ENCODE measurements around the gene AKAP6. TPM values are rescaled to one million over a fixed set of nuclear protein-coding genes. Genes with fewer than 3 reads are reported as not detected.

AKAP6 gene
- total and polyA plus RNA-seq, 2 experiments from 2014 or later = 0.38 to 0.42 TPM

DNA sequence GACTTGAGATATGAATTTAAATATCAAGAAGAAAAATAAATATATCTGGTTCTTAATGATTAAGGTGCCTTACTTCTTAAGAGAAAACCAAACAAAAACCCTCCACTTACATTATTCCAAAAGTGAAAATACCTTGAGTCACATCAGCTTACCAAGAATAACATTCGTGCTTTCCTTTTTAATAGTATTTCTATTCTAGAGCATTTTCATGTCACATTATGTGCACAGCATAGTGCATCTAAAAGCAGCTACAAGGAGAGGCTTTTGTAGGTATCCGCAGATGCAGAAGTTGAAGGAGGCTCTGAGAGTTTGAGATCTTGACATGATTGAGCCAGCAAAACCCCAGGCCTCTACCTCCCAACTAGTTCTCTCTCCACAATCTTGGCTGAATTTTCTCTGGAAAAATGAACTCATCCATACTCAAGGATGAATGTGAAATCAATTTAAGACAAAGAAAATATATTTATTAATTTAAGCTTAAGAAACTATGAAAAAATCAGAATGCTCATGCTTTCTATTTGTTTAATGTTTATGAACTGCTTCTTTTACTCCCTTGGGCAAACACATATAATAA lies 275.0 kb downstream of the AKAP6 start:
- ATAC-seq (no peak), DNase-seq (ENCODE audit: low spot score) (no peak)
- no peaks in the 10 kb centered on the region for H3K27me3 ChIP-seq (ENCODE audit: insufficient read depth)
- H3K27ac ChIP-seq (ENCODE audit: low read depth) = no peak overlapping the region
- peaks cover 3% of the 10 kb centered on the region; the same call in 1 of the 3 replicates for H3K4me1 Mint-ChIP-seq
- H3K79me2 ChIP-seq (replicated peaks; ENCODE audit: insufficient read depth) = no peaks in the 10 kb centered on the region
- TF ChIP-seq JUNB (IDR thresholded peaks at IDR 0.05; ENCODE audit: unreplicated experiment) (no peak), EZH2 (IDR thresholded peaks at IDR 0.05; ENCODE audit: low read depth, unreplicated experiment) (no peak), ZNF331 (CRISPR knock-in tag; IDR thresholded peaks at IDR 0.05; ENCODE audit: low read depth) (no peak), POLR2AphosphoS5 (IDR thresholded peaks at IDR 0.05; ENCODE audit: low read depth) (no peak), STAT1 (IDR thresholded peaks at IDR 0.05; ENCODE audit: unreplicated experiment) (no peak), NANOG (IDR thresholded peaks at IDR 0.05; ENCODE audit: borderline replicate concordance) (no peak), EZH2phosphoT487 (IDR thresholded peaks at IDR 0.05; ENCODE audit: unreplicated experiment) (no peak), ZNF114 (CRISPR knock-in tag; IDR thresholded peaks at IDR 0.05) (no peak)
- TF ChIP-seq, protein P1, sequence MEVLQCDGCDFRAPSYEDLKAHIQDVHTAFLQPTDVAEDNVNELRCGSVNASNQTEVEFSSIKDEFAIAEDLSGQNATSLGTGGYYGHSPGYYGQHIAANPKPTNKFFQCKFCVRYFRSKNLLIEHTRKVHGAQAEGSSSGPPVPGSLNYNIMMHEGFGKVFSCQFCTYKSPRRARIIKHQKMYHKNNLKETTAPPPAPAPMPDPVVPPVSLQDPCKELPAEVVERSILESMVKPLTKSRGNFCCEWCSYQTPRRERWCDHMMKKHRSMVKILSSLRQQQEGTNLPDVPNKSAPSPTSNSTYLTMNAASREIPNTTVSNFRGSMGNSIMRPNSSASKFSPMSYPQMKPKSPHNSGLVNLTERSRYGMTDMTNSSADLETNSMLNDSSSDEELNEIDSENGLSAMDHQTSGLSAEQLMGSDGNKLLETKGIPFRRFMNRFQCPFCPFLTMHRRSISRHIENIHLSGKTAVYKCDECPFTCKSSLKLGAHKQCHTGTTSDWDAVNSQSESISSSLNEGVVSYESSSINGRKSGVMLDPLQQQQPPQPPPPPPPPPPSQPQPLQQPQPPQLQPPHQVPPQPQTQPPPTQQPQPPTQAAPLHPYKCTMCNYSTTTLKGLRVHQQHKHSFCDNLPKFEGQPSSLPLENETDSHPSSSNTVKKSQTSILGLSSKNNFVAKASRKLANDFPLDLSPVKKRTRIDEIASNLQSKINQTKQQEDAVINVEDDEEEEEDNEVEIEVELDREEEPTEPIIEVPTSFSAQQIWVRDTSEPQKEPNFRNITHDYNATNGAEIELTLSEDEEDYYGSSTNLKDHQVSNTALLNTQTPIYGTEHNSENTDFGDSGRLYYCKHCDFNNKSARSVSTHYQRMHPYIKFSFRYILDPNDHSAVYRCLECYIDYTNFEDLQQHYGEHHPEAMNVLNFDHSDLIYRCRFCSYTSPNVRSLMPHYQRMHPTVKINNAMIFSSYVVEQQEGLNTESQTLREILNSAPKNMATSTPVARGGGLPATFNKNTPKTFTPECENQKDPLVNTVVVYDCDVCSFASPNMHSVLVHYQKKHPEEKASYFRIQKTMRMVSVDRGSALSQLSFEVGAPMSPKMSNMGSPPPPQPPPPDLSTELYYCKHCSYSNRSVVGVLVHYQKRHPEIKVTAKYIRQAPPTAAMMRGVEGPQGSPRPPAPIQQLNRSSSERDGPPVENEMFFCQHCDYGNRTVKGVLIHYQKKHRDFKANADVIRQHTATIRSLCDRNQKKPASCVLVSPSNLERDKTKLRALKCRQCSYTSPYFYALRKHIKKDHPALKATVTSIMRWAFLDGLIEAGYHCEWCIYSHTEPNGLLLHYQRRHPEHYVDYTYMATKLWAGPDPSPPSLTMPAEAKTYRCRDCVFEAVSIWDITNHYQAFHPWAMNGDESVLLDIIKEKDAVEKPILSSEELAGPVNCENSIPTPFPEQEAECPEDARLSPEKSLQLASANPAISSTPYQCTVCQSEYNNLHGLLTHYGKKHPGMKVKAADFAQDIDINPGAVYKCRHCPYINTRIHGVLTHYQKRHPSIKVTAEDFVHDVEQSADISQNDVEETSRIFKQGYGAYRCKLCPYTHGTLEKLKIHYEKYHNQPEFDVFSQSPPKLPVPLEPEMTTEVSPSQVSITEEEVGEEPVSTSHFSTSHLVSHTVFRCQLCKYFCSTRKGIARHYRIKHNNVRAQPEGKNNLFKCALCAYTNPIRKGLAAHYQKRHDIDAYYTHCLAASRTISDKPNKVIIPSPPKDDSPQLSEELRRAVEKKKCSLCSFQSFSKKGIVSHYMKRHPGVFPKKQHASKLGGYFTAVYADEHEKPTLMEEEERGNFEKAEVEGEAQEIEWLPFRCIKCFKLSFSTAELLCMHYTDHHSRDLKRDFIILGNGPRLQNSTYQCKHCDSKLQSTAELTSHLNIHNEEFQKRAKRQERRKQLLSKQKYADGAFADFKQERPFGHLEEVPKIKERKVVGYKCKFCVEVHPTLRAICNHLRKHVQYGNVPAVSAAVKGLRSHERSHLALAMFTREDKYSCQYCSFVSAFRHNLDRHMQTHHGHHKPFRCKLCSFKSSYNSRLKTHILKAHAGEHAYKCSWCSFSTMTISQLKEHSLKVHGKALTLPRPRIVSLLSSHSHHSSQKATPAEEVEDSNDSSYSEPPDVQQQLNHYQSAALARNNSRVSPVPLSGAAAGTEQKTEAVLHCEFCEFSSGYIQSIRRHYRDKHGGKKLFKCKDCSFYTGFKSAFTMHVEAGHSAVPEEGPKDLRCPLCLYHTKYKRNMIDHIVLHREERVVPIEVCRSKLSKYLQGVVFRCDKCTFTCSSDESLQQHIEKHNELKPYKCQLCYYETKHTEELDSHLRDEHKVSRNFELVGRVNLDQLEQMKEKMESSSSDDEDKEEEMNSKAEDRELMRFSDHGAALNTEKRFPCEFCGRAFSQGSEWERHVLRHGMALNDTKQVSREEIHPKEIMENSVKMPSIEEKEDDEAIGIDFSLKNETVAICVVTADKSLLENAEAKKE (CRISPR knock-in tag; IDR thresholded peaks at IDR 0.05) = no peak
- TF ChIP-seq, protein P2, sequence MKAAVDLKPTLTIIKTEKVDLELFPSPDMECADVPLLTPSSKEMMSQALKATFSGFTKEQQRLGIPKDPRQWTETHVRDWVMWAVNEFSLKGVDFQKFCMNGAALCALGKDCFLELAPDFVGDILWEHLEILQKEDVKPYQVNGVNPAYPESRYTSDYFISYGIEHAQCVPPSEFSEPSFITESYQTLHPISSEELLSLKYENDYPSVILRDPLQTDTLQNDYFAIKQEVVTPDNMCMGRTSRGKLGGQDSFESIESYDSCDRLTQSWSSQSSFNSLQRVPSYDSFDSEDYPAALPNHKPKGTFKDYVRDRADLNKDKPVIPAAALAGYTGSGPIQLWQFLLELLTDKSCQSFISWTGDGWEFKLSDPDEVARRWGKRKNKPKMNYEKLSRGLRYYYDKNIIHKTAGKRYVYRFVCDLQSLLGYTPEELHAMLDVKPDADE (IDR thresholded peaks at IDR 0.05) = no peak
- TF ChIP-seq, protein P3, sequence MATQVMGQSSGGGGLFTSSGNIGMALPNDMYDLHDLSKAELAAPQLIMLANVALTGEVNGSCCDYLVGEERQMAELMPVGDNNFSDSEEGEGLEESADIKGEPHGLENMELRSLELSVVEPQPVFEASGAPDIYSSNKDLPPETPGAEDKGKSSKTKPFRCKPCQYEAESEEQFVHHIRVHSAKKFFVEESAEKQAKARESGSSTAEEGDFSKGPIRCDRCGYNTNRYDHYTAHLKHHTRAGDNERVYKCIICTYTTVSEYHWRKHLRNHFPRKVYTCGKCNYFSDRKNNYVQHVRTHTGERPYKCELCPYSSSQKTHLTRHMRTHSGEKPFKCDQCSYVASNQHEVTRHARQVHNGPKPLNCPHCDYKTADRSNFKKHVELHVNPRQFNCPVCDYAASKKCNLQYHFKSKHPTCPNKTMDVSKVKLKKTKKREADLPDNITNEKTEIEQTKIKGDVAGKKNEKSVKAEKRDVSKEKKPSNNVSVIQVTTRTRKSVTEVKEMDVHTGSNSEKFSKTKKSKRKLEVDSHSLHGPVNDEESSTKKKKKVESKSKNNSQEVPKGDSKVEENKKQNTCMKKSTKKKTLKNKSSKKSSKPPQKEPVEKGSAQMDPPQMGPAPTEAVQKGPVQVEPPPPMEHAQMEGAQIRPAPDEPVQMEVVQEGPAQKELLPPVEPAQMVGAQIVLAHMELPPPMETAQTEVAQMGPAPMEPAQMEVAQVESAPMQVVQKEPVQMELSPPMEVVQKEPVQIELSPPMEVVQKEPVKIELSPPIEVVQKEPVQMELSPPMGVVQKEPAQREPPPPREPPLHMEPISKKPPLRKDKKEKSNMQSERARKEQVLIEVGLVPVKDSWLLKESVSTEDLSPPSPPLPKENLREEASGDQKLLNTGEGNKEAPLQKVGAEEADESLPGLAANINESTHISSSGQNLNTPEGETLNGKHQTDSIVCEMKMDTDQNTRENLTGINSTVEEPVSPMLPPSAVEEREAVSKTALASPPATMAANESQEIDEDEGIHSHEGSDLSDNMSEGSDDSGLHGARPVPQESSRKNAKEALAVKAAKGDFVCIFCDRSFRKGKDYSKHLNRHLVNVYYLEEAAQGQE (IDR thresholded peaks at IDR 0.05; ENCODE audit: unreplicated experiment) = no peak
- H3K27ac Mint-ChIP-seq = no peak overlapping the region
- H3K27me3 Mint-ChIP-seq (ENCODE audit: insufficient read depth, low read depth, poor library complexity) = peaks cover 3% of the 10 kb centered on the region
- peaks cover 4% of the 10 kb centered on the region; the same call in 1 of the 2 replicates for H3K4me1 ChIP-seq (ENCODE audit: insufficient read depth)
- no peak overlapping the region for H3K4me3 Mint-ChIP-seq
- no peak overlapping the region for H3K4me2 ChIP-seq
- no peaks in the 10 kb centered on the region for H3K9me2 ChIP-seq (ENCODE audit: insufficient read depth)
- H4K20me1 ChIP-seq (replicated peaks; ENCODE audit: insufficient read depth) = no peaks in the 10 kb centered on the region
- H3F3A ChIP-seq (replicated peaks; ENCODE audit: low read depth) = no peaks in the 10 kb centered on the region
- no peaks in the 10 kb centered on the region for H3K36me3 ChIP-seq (ENCODE audit: insufficient read depth)
- no peaks in the 10 kb centered on the region; the same call in 2 of the 3 replicates for H3K9me3 Mint-ChIP-seq
- no peaks in the 10 kb centered on the region for H3K36me3 Mint-ChIP-seq (ENCODE audit: low read depth)
- no peak overlapping the region for H3K4me3 ChIP-seq
- H2AFZ ChIP-seq = no peak overlapping the region

Data from GM23338 (cell line).